Heart left ventricle (tissue), 16 donors: ENCODE data around the gene GDI1. TPM values are rescaled to one million over a fixed set of nuclear protein-coding genes. Genes with fewer than 3 reads are reported as not detected.
A peak's percentile ranks its signal among the peaks of the same experiment; 100 is the strongest.

Experiments
- ATAC-seq, 4 donors: fragments of 200-7000 bp; cut with Tn5 transposase; one replicate each; pipeline ENCODE4 v1.9.1; 2020 to 2022; ENCODE audit warnings: moderate library complexity in 4 of 4, mild to moderate bottlenecking in 3 of 4, moderate number of reproducible peaks in 1 of 4
- DNase-seq, 5 donors: peaks; one replicate each; pipeline ENCODE4 v3.0.0-alpha.2; 2020
- H3K27ac ChIP-seq, 12 donors: fragments of 200-600 bp; sonication (generic) in 4 of 12; one replicate each; pipeline versions ENCODE4 v1.5.0 to v1.8.0; 2016 to 2022; ENCODE audit warnings: mild to moderate bottlenecking in 2 of 12
- H3K27me3 ChIP-seq, 9 donors: fragments of 200-600 bp; sonication (generic) in 2 of 9; one replicate each; pipeline versions ENCODE4 v1.5.1 to v1.8.0; 2016 to 2022; ENCODE audit warnings: mild to moderate bottlenecking in 3 of 9
- H3K36me3 ChIP-seq, 9 donors: fragments of 200-600 bp; sonication (generic) in 2 of 9; one replicate each; pipeline versions ENCODE4 v1.5.0 to v1.8.0; 2018 to 2022; ENCODE audit warnings: mild to moderate bottlenecking in 2 of 9
- H3K4me1 ChIP-seq, 12 donors: fragments of 200-600 bp; sonication (generic) in 4 of 12; one replicate each; pipeline versions ENCODE4 v1.5.0 to v1.8.0; 2016 to 2022; ENCODE audit warnings: mild to moderate bottlenecking in 3 of 12
- H3K4me3 ChIP-seq, 12 donors: fragments of 200-600 bp; sonication (generic) in 4 of 12; one replicate each; pipeline versions ENCODE4 v1.5.0 to v1.8.0; 2017 to 2022; ENCODE audit warnings: mild to moderate bottlenecking in 9 of 12, moderate library complexity in 4 of 12
- H3K9me3 ChIP-seq, 12 donors: fragments of 200-600 bp; sonication (generic) in 4 of 12; one replicate each; pipeline versions ENCODE4 v1.5.0 to v1.8.0; 2016 to 2022; ENCODE audit warnings: mild to moderate bottlenecking in 1 of 12
- CTCF ChIP-seq, 12 donors: fragments of 200-600 bp; sonication (generic) in 4 of 12; IDR thresholded peaks; one replicate each; pipeline versions ENCODE4 v1.5.0 to v1.8.0; 2018 to 2022; ENCODE audit warnings: antibody characterized with exemption in 12 of 12, mild to moderate bottlenecking in 5 of 12
- POLR2A ChIP-seq, 2 donors: fragments of 450-650 bp; IDR thresholded peaks; one replicate each; pipeline ENCODE4 v1.6.1; 2017; ENCODE audit warnings: antibody characterized with exemption in 2 of 2, mild to moderate bottlenecking in 2 of 2, moderate library complexity in 2 of 2
- WGBS, 4 donors: extraction: QIAGEN DNeasy Blood & Tissue Kit in 2 of 4; methylation state at CpG; one replicate each; pipeline versions ENCODE4 v1.1.5 to v1.1.7; 2013 to 2018; 5-methylcytosine and 5-hydroxymethylcytosine counted together
- intact Hi-C, 10 donors: fragments of 100-400 bp; cut with DNase I; formaldehyde crosslinking; loops; one replicate each; pipeline versions ENCODE4 v1.11.1 to v1.14.2; 2022
- polyA plus RNA-seq, 2 donors: library from polyadenylated mRNA; stranded (reverse); fragments of 200-250 nt; gene quantifications; one replicate each; pipeline ENCODE4 v1.2.3, GENCODE V29; 2013
- total RNA-seq, 9 donors: library from RNA; depleted of rRNA in 2 of 9; stranded (reverse); fragments of >200 nt in 2 of 9; fragmentation: NEBNext Ultra II Directional in 3 of 9; extraction: Animal tissue kit (Norgen Biotek cat#: 25700) in 3 of 9; gene quantifications; one replicate each; pipeline versions ENCODE4 v1.1.0 to v1.2.4, GENCODE V29; 2016 to 2023
- donor health status: ischemic (EF 13 %, LVEDD 7.1; RV severe dilation, severe dysfunction).
- donor health status: healthy with polysubstance abuse.
- donor health status: DM: no; HTN: yes; CAD: no.
- donor health status: DM: no; HTN: no; CAD: no.
- donor health status: ischemic (EF 25% LVEDD 6.9; RV normal size, moderate dysfunction).
- donor health status: ischemic (EF 25% LVEDD 5.7; RV mildly dilated, moderate dysfunction).
- donor health status: healthy.
- donor health status: DM: yes; HTN: yes; CAD: no.
- donor health status: ischemic (EF 35%, LVEDD 5.7; RV mildly dilated, moderate dysfunction).
- donor health status: nonischemic (EF 11% LVEDD 7.7; RV severe dilation, severe dysfunction).
- donor health status: DM: yes; HTN: yes; CAD: no.
- donor health status: PGD.
- donor health status: ischemic (EF 29% LVEDD 5.4; RV normal size, mild dysfunction).
- donor health status: nonischemic (EF 23%, LVEDD 6.1; RV moderate dilation, normal function).

Gene GDI1
- total and polyA plus RNA-seq, 11 donors = 73.6 to 152 (median 92.2) TPM

GRCh38 chrX:154408659-154409221 lies 28.2 kb upstream of the GDI1 start:
- no peak for TF ChIP-seq CTCF (IDR thresholded peaks at IDR 0.05)
- TF ChIP-seq POLR2A (IDR thresholded peaks at IDR 0.05) = no peak
- 44 to 65% (median 54%) methylated on average over 10 of the region's 10 CpGs for WGBS, 4 donors
- peak overlapping the region; percentile 47 to 82 (median 75) for H3K27ac ChIP-seq
- peak overlapping the region in 11 of 12 donors; percentile 11 to 57 (median 48) for H3K4me3 ChIP-seq
- H3K4me1 ChIP-seq = peaks cover 0 to 28% (median 8%) of the 10 kb centered on the region in 12 donors
- no peaks in the 10 kb centered on the region for H3K27me3 ChIP-seq
- ATAC-seq (no peak), DNase-seq (no peak)
- H3K9me3 ChIP-seq = no peaks in the 10 kb centered on the region
- intact Hi-C loops = no loop called here
- peaks cover 0 to 7% (median 0%) of the 10 kb centered on the region in 9 donors for H3K36me3 ChIP-seq

GRCh38 chrX:154409222-154409871 lies 27.6 kb upstream of the GDI1 start, which contains the start of gene DNASE1L1:
Gene DNASE1L1, minus strand, starts transcription at chrX:154409254. Its CDS starts 3,686 bp downstream, at chrX:154405568.
- 29 to 61% (median 38%) methylated on average over 16 to 26 of the region's 26 CpGs for WGBS, 4 donors
- Histone ChIP-seq H3K9me3 (no peaks in the 10 kb centered on the region), H3K27me3 (no peaks in the 10 kb centered on the region), H3K4me1 (peaks cover 0 to 28% (median 8%) of the 10 kb centered on the region in 12 donors), H3K36me3 (peaks cover 0 to 10% (median 0%) of the 10 kb centered on the region in 9 donors), H3K27ac (peak within 1 kb of the TSS; percentile 47 to 82 (median 75)), H3K4me3 (peak within 1 kb of the TSS in 11 of 12 donors; percentile 11 to 57 (median 48))
- TF ChIP-seq POLR2A (IDR thresholded peaks at IDR 0.05) (no peak), CTCF (IDR thresholded peaks at IDR 0.05) (no peak)
- ATAC-seq = peak; percentile 50 to 84 (median 67)
- intact Hi-C loops = no loop called here
- peak; percentile 83 to 91 (median 85) for DNase-seq

- H3K4me1 ChIP-seq = peaks cover 0 to 28% (median 8%) of the 10 kb centered on the region in 12 donors
- ATAC-seq (peak; percentile 64 to 81 (median 79)), DNase-seq (peak; percentile 57 to 77 (median 71))
- intact Hi-C loops = loop anchor here in 1 of 10 donors (2.0 kb wide), 1 partner anchor 25 kb away; the partner anchor contains the start of gene GDI1
- H3K4me3 ChIP-seq = peak overlapping the region; percentile 51 to 97 (median 80)
- peaks cover 0 to 15% (median 5%) of the 10 kb centered on the region in 9 donors for H3K36me3 ChIP-seq
- H3K9me3 ChIP-seq = no peaks in the 10 kb centered on the region
- H3K27me3 ChIP-seq = no peaks in the 10 kb centered on the region
- peak in 1 of 2 donors; percentile 7 for TF ChIP-seq POLR2A (IDR thresholded peaks at IDR 0.05)
- no peak for TF ChIP-seq CTCF (IDR thresholded peaks at IDR 0.05)
- H3K27ac ChIP-seq = peak overlapping the region; percentile 92 to 99 (median 96)
- WGBS, 4 donors = 1 to 64% (median 19%) methylated on average over 17 to 29 of the region's 29 CpGs
These were observed 25.0 kb upstream of the GDI1 start for GRCh38 chrX:154411981-154412340.

GRCh38 chrX:154412468-154412867 lies 24.5 kb upstream of the GDI1 start:
- ATAC-seq (peak; percentile 19 to 73 (median 57)), DNase-seq (peak in 4 of 5 donors; percentile 25 to 64 (median 52))
- WGBS, 4 donors = 28 to 56% (median 37%) methylated on average over 4 of the region's 4 CpGs
- no peaks in the 10 kb centered on the region for H3K9me3 ChIP-seq
- peaks cover 0 to 15% (median 5%) of the 10 kb centered on the region in 9 donors for H3K36me3 ChIP-seq
- intact Hi-C loops = loop anchor here in 1 of 10 donors (2.0 kb wide), 1 partner anchor 24 kb away; the partner anchor contains the start of gene GDI1
- no peaks in the 10 kb centered on the region for H3K27me3 ChIP-seq
- H3K4me1 ChIP-seq = peaks cover 0 to 28% (median 8%) of the 10 kb centered on the region in 12 donors
- H3K27ac ChIP-seq = peak overlapping the region; percentile 92 to 99 (median 96)
- TF ChIP-seq POLR2A (IDR thresholded peaks at IDR 0.05) (no peak), CTCF (IDR thresholded peaks at IDR 0.05) (no peak)
- H3K4me3 ChIP-seq = peak overlapping the region in 10 of 12 donors; percentile 52 to 97 (median 80)
